Effector CD4-positive, alpha-beta T cell (primary cell): Measurements from ENCODE around the gene ACADVL.
A peak's percentile ranks its signal among the peaks of the same experiment; 100 is the strongest.

Source experiments
- DNase-seq: peaks from one replicate; pipeline ENCODE4 v3.0.0-alpha.2; 2020

The ACADVL gene

GRCh38 chr17:7191571-7192270 is 28.0 kb upstream of the ACADVL start:
- no peak for DNase-seq

GRCh38 chr17:7192271-7192937 is 27.3 kb upstream of the ACADVL start:
- no peak for DNase-seq

- DNase-seq = no peak
These were observed 23.8 kb upstream of the ACADVL start for GRCh38 chr17:7195971-7196370.

- no peak for DNase-seq
These were observed 22.9 kb upstream of the ACADVL start for GRCh38 chr17:7196651-7197401.

- no peak for DNase-seq
These were observed 16.3 kb upstream of the ACADVL start for GRCh38 chr17:7203391-7203790.

- DNase-seq = no peak
These were observed 15.4 kb upstream of the ACADVL start for GRCh38 chr17:7204336-7204735.

GRCh38 chr17:7204828-7205461 is 14.8 kb upstream of the ACADVL start:
- peak; percentile 97 for DNase-seq

- DNase-seq = no peak
These were observed 14.2 kb upstream of the ACADVL start for GRCh38 chr17:7205561-7205960.

GRCh38 chr17:7207120-7208001 is 12.4 kb upstream of the ACADVL start:
- no peak for DNase-seq

- DNase-seq = no peak
These were observed 11.6 kb upstream of the ACADVL start for GRCh38 chr17:7208027-7208571.

GRCh38 chr17:7208754-7209460 is 10.8 kb upstream of the ACADVL start:
- DNase-seq = no peak

GRCh38 chr17:7211491-7212273 is 8.1 kb upstream of the ACADVL start:
- no peak for DNase-seq

GRCh38 chr17:7213895-7214299 is 5.8 kb upstream of the ACADVL start:
- peak; percentile 75 for DNase-seq

GRCh38 chr17:7214300-7215135 is 5.2 kb upstream of the ACADVL start:
- peak; percentile 98 for DNase-seq

GRCh38 chr17:7215136-7215638 is 4.6 kb upstream of the ACADVL start:
- DNase-seq = no peak

GRCh38 chr17:7215652-7216180 is 4.0 kb upstream of the ACADVL start:
- DNase-seq = no peak

- DNase-seq = no peak
These were observed 3.3 kb upstream of the ACADVL start for GRCh38 chr17:7216242-7217112.
